OCI-LY3 (cell line): ENCODE results near the gene TMEM176A.

ENCODE experiments used
- H2AFZ ChIP-seq: fragments of 200-600, 300-600 bp; shearing (Covaris generic); 2 replicates; pipeline ENCODE4 v1.6.0; 2014; ENCODE audit warnings: antibody characterized with exemption, low read depth, low read length
- H3K27ac ChIP-seq: fragments of 200-600, 300-600 bp; sonication (generic); 2 replicates; pipeline ENCODE4 v1.5.1; 2014; ENCODE audit warnings: mild to moderate bottlenecking, low read length, moderate library complexity, mixed read lengths
- H3K27me3 ChIP-seq: fragments of 200-600, 300-600 bp; sonication (generic); 2 replicates; pipeline ENCODE4 v1.6.1; 2014; ENCODE audit warnings: low read depth, low read length, mixed read lengths
- H3K36me3 ChIP-seq: fragments of 200-600, 300-600 bp; sonication (generic); replicated peaks from 2 replicates; pipeline ENCODE3; 2014; ENCODE audit warnings: low read depth, low read length, mixed read lengths
- H3K4me1 ChIP-seq: fragments of 300-600, 200-600 bp; sonication (generic); 2 replicates; pipeline ENCODE4 v1.6.1; 2014; ENCODE audit warnings: low read length, mixed read lengths
- H3K4me2 ChIP-seq: fragments of 200-600, 300-600 bp; sonication (generic); 2 replicates; pipeline ENCODE4 v1.6.1; 2014; ENCODE audit warnings: low read length, mixed read lengths
- H3K4me3 ChIP-seq: fragments of 300-600, 200-600 bp; sonication (generic); 2 replicates; pipeline ENCODE4 v1.5.1; 2014; ENCODE audit warnings: antibody characterized with exemption, mild to moderate bottlenecking, low read length, moderate library complexity
- H3K79me2 ChIP-seq: fragments of 300-600, 200-600 bp; shearing (Covaris generic); 2 replicates; pipeline ENCODE4 v1.6.1; 2014; ENCODE audit warnings: mild to moderate bottlenecking, low read length, mixed read lengths
- H3K9ac ChIP-seq: fragments of 300-600, 200-600 bp; shearing (Covaris generic); 2 replicates; pipeline ENCODE4 v1.6.0; 2014; ENCODE audit warnings: mild to moderate bottlenecking, low read length, moderate library complexity
- H3K9me3 ChIP-seq: fragments of 200-600, 300-600 bp; shearing (Covaris generic); 2 replicates; pipeline ENCODE4 v1.6.1; 2014; ENCODE audit warnings: low read length, mixed read lengths; ENCODE audit not compliant: insufficient read depth
- H4K20me1 ChIP-seq: fragments of 200-600, 300-600 bp; sonication (generic); 2 replicates; pipeline ENCODE4 v1.6.1; 2016; ENCODE audit warnings: low read length, mixed read lengths; ENCODE audit not compliant: insufficient read depth
- EZH2phosphoT487 ChIP-seq: fragments of 200-600 bp; shearing (Covaris generic); IDR thresholded peaks from 2 replicates; pipeline ENCODE4 v1.6.1; 2018; ENCODE audit warnings: antibody characterized with exemption, mixed run types, low read depth
- TF ChIP-seq, protein P1 (sequence below): fragments of 200-600, 300-600 bp; sonication (generic); IDR thresholded peaks from 2 replicates; pipeline ENCODE4 v1.5.1; 2014; ENCODE audit warnings: antibody characterized with exemption, low read length, low read depth

TMEM176A gene, protein sequence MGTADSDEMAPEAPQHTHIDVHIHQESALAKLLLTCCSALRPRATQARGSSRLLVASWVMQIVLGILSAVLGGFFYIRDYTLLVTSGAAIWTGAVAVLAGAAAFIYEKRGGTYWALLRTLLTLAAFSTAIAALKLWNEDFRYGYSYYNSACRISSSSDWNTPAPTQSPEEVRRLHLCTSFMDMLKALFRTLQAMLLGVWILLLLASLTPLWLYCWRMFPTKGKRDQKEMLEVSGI

DNA sequence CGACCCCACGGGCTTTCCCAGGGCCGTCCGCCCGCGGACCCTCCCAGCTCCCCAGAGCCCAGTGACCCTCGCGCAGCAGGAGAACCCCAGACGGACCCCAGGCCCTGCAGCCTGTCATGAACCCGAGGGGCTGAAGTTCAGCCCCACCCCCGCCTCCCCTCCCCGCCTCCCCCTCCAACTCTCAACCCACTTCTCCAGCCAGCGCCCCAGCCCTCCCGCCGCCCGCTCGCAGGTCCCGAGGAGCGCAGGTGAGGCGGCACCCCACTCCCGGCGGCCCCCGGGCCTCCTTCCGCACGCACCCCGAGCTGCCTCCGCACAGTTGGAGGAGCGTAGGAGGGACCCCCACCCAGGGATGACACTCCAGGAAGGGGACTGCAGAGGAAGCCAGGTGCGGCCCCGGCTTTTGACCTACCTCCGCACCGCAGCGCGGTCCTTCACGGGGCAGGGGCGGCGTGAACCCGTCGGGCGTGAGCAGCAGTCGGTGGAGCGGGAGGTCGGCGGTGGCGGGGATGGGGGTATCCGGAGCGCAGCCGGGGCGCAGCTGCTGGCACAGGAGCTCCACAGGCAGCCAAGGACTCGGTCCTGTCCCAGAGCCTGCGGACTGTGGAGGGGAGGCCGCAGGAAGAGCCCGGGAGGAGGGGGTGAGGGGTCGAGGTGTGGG, at the start of gene TMEM176A:
Gene TMEM176A (plus strand): TSS at position 189 of the 661 bp plus-strand sequence. CDS start 782 bp downstream, outside the sequence.
- H3K27ac ChIP-seq: no peak within 1 kb of the TSS
- TF ChIP-seq, protein P1, sequence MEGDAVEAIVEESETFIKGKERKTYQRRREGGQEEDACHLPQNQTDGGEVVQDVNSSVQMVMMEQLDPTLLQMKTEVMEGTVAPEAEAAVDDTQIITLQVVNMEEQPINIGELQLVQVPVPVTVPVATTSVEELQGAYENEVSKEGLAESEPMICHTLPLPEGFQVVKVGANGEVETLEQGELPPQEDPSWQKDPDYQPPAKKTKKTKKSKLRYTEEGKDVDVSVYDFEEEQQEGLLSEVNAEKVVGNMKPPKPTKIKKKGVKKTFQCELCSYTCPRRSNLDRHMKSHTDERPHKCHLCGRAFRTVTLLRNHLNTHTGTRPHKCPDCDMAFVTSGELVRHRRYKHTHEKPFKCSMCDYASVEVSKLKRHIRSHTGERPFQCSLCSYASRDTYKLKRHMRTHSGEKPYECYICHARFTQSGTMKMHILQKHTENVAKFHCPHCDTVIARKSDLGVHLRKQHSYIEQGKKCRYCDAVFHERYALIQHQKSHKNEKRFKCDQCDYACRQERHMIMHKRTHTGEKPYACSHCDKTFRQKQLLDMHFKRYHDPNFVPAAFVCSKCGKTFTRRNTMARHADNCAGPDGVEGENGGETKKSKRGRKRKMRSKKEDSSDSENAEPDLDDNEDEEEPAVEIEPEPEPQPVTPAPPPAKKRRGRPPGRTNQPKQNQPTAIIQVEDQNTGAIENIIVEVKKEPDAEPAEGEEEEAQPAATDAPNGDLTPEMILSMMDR: no peak
- no peak for TF ChIP-seq EZH2phosphoT487
- no peak within 1 kb of the TSS for H2AFZ ChIP-seq
- no peaks in the 10 kb centered on the region for H3K27me3 ChIP-seq
- H3K4me2 ChIP-seq: no peak within 1 kb of the TSS
- no peaks in the 10 kb centered on the region for H3K36me3 ChIP-seq
- H3K79me2 ChIP-seq: no peaks in the 10 kb centered on the region
- no peak within 1 kb of the TSS for H3K9ac ChIP-seq
- no peaks in the 10 kb centered on the region for H4K20me1 ChIP-seq
- H3K4me3 ChIP-seq: no peak within 1 kb of the TSS
- no peaks in the 10 kb centered on the region for H3K4me1 ChIP-seq
- no peaks in the 10 kb centered on the region for H3K9me3 ChIP-seq

DNA sequence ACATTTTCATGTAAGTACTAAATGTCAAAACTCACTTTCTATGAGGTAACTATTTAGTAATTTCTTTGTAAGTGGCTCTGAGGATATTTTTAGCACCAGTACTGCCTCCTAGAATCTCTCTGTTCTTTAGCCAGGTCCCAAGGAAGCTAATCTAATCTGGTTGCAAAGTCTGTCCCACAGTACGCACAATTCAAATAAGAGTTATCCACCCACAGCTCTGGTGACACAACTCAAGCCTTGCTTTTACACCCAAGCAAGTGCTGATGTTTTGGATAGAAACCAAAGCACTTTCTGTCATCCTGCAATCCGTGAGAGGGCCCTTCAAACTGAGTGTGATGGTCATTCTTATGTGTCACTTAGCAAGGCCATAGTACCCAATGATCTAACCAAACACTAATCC, 48.9 kb upstream of the TMEM176A start:
- Histone ChIP-seq H3K9ac (no peak overlapping the region), H3K4me2 (no peak overlapping the region), H3K4me3 (no peak overlapping the region), H4K20me1 (no peaks in the 10 kb centered on the region), H3K9me3 (no peaks in the 10 kb centered on the region), H3K27ac (no peak overlapping the region), H3K79me2 (no peaks in the 10 kb centered on the region), H3K27me3 (0 out of 2 replicates have a peak, but pooled peaks cover 4% of the 10 kb centered on the region), H2AFZ (no peak overlapping the region), H3K36me3 (no peaks in the 10 kb centered on the region), H3K4me1 (peaks cover 18% of the 10 kb centered on the region)
- TF ChIP-seq, protein P1: no peak
- no peak for TF ChIP-seq EZH2phosphoT487

DNA sequence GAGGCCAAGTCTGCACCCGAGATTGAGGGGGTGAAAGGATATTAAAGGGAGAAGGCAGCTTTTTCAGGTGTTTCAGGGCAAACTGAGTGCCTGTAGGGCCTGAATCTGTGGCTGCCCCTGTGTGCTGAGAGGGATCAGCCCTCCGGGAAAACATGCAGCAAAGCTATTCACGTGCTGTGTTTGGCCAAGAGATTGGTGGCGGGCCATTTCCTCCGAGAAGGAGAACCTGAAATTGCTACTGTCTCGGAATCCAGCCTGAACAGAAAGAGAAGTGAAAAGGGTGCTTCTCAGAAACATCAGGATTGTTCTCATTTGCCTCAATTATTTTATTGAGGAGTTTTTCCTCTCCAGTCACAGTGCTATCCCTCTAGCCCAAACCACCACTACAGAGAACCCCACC, 47.3 kb upstream of the TMEM176A start:
- no peak overlapping the region for H3K27ac ChIP-seq
- TF ChIP-seq EZH2phosphoT487: no peak
- no peak overlapping the region for H3K9ac ChIP-seq

DNA sequence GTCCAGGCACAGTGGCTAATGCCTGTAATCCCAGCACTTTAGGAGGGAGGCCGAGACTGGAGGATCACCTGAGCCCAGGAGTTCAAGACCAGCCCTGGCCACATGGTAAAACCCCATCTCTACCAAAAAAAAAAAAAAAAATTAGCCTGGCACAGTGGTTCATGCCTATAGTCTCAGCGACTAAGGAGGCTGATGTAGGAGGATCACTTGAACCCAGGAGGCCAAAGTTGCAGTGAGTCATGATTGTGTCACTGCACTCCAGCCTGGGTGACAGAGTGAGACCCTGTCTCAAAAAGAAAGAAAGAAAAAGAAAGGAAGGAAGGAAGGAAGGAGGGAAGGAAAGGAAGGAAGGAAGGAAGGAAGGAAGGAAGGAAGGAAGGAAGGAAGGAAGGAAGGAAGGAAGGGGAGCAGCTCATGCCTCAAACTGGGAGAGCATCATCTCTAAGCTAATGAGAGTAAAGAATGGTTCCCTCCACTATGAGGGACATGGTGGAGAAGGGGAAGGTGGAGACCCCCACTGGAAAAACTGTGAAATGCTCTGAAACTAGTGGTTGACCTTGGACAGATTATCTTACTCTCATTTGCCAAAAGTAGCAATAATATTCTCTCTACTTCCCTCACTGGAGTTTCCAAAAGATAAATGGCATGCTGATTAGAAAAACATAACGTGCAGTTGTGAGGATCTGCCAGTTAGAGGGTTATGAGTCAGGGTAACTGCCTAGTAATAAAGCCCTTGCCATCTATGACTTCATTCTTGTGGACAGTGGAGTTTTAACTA, 46.6 kb upstream of the TMEM176A start:
- H4K20me1 ChIP-seq: no peaks in the 10 kb centered on the region
- no peak overlapping the region for H3K9ac ChIP-seq
- H3K4me2 ChIP-seq: peak overlapping the region; percentile 57
- 0 out of 2 replicates have a peak, but pooled peaks cover 4% of the 10 kb centered on the region for H3K27me3 ChIP-seq
- no peak overlapping the region for H2AFZ ChIP-seq
- no peak overlapping the region for H3K4me3 ChIP-seq
- H3K9me3 ChIP-seq: no peaks in the 10 kb centered on the region
- H3K36me3 ChIP-seq: no peaks in the 10 kb centered on the region
- no peak overlapping the region for H3K27ac ChIP-seq
- no peaks in the 10 kb centered on the region for H3K79me2 ChIP-seq
- H3K4me1 ChIP-seq: peaks cover 18% of the 10 kb centered on the region
- TF ChIP-seq, protein P1: peak; percentile 63
- TF ChIP-seq EZH2phosphoT487: no peak

More for the DNA sequence above, 47.3 kb upstream of the TMEM176A start:
- no peaks in the 10 kb centered on the region for H4K20me1 ChIP-seq
- no peaks in the 10 kb centered on the region for H3K9me3 ChIP-seq
- H3K79me2 ChIP-seq: no peaks in the 10 kb centered on the region
- H3K27me3 ChIP-seq: 0 out of 2 replicates have a peak, but pooled peaks cover 4% of the 10 kb centered on the region
- H3K4me3 ChIP-seq: 0 out of 2 replicates have a peak overlapping the region, but pooled peaks have one; percentile 17
- H2AFZ ChIP-seq: peak overlapping the region; percentile 58; the same call in 1 of the 2 replicates
- H3K4me1 ChIP-seq: peaks cover 18% of the 10 kb centered on the region
- peak overlapping the region; percentile 57 for H3K4me2 ChIP-seq
- H3K36me3 ChIP-seq: no peaks in the 10 kb centered on the region
